Nephron progenitor cell (in vitro differentiated cells): Measurements from ENCODE around the gene LIME1.

ENCODE experiments used
- DNase-seq: peaks from one replicate; pipeline ENCODE4 v3.0.0; 2021
- H3K27ac Mint-ChIP-seq: 2 replicates; pipeline ENCODE4 v1.8.0; 2021; ENCODE audit warnings: mild to moderate bottlenecking, moderate library complexity, mixed read lengths
- H3K27me3 Mint-ChIP-seq: 2 replicates; pipeline ENCODE4 v1.8.0; 2021; ENCODE audit warnings: mild to moderate bottlenecking, low read depth, mixed read lengths; ENCODE audit not compliant: poor library complexity
- H3K36me3 Mint-ChIP-seq: 2 replicates; pipeline ENCODE4 v1.8.0; 2021; ENCODE audit warnings: low read depth, mixed read lengths
- H3K4me1 Mint-ChIP-seq: 2 replicates; pipeline ENCODE4 v1.8.0; 2021; ENCODE audit warnings: mixed read lengths
- H3K4me3 Mint-ChIP-seq: 2 replicates; pipeline ENCODE4 v1.8.0; 2021; ENCODE audit warnings: mild to moderate bottlenecking, moderate library complexity, mixed read lengths
- H3K9me3 Mint-ChIP-seq: 2 replicates; pipeline ENCODE4 v1.8.0; 2021; ENCODE audit warnings: mild to moderate bottlenecking, moderate library complexity, mixed read lengths
- CTCF ChIP-seq: fragments of 200-600 bp; sonication (generic); IDR thresholded peaks from 2 replicates; pipeline ENCODE4 v1.5.0; 2021; ENCODE audit warnings: antibody characterized with exemption

LIME1 gene

GRCh38 chr20:63751471-63752271 lies 15.2 kb downstream of the LIME1 start:
- Mint-ChIP-seq H3K4me3 (no peak overlapping the region), H3K27ac (peak overlapping the region; percentile 71), H3K9me3 (no peaks in the 10 kb centered on the region), H3K4me1 (peaks cover 36% of the 10 kb centered on the region), H3K27me3 (no peaks in the 10 kb centered on the region), H3K36me3 (peaks cover 31% of the 10 kb centered on the region)
- no peak for TF ChIP-seq CTCF
- DNase-seq: peak; percentile 61

- DNase-seq: no peak
- Mint-ChIP-seq H3K9me3 (no peaks in the 10 kb centered on the region), H3K27ac (no peak overlapping the region), H3K36me3 (peaks cover 36% of the 10 kb centered on the region), H3K27me3 (no peaks in the 10 kb centered on the region), H3K4me1 (peaks cover 36% of the 10 kb centered on the region), H3K4me3 (no peak overlapping the region)
- no peak for TF ChIP-seq CTCF
Observed at GRCh38 chr20:63752411-63753101, 16.1 kb downstream of the LIME1 start.

DNA sequence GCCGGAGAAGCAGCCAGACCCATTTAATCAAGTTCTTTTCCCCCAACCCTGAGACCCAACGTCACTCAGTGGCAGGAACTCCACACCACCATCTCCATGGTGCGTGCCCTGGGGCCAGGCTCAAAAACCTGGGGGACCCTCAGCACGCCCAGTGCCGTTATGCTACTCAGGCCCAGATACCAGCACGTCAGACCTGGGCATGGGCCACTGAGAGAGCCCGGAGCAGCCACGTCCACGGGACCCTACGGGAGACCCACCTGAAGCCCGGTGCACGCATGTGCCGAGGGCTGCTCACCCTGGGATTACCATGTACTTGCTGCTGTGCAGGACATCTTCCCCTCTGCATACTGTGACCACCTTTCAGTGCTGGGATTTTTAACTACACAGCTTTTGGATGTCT lies 16.9 kb downstream of the LIME1 start:
- Mint-ChIP-seq H3K36me3 (peaks cover 41% of the 10 kb centered on the region), H3K4me3 (no peak overlapping the region), H3K27me3 (no peaks in the 10 kb centered on the region), H3K27ac (peak overlapping the region; percentile 94), H3K4me1 (peaks cover 36% of the 10 kb centered on the region), H3K9me3 (no peaks in the 10 kb centered on the region)
- TF ChIP-seq CTCF: no peak
- no peak for DNase-seq

GRCh38 chr20:63754008-63754407 lies 17.5 kb downstream of the LIME1 start:
- Mint-ChIP-seq H3K9me3 (no peaks in the 10 kb centered on the region), H3K4me3 (no peak overlapping the region), H3K27ac (peak overlapping the region; percentile 94), H3K36me3 (peaks cover 47% of the 10 kb centered on the region), H3K4me1 (peaks cover 32% of the 10 kb centered on the region), H3K27me3 (no peaks in the 10 kb centered on the region)
- no peak for TF ChIP-seq CTCF
- no peak for DNase-seq

GRCh38 chr20:63755933-63756647 lies 19.6 kb downstream of the LIME1 start:
- peak overlapping the region; percentile 70 for H3K27ac Mint-ChIP-seq
- no peak overlapping the region for H3K4me3 Mint-ChIP-seq
- H3K9me3 Mint-ChIP-seq: peaks cover 8% of the 10 kb centered on the region
- no peak for TF ChIP-seq CTCF
- peaks cover 68% of the 10 kb centered on the region for H3K36me3 Mint-ChIP-seq
- no peak for DNase-seq
- peaks cover 31% of the 10 kb centered on the region for H3K4me1 Mint-ChIP-seq
- no peaks in the 10 kb centered on the region for H3K27me3 Mint-ChIP-seq
